HEK293T (cell line): Measurements from ENCODE around the gene NFASC.

Experiments
- CTCF ChIA-PET: fragments of 350-600 bp; formaldehyde crosslinking; extraction: SDS; loops from one replicate; lab custom pipeline; 2021; ENCODE audit warnings: antibody characterized with exemption, inconsistent platforms; lab: Yijun Ruan, JAX
- POLR2A ChIA-PET: fragments of 350-600 bp; formaldehyde crosslinking; extraction: SDS; loops from one replicate; lab custom pipeline; 2020; ENCODE audit warnings: antibody characterized with exemption, inconsistent platforms; lab: Yijun Ruan, JAX
- DNase-seq: peaks from one replicate; pipeline ENCODE4 v3.0.0; 2012; ENCODE audit warnings: mixed read lengths; ENCODE audit errors: extremely low spot score
- ARNT ChIP-seq: fragments of 450-650 bp; IDR thresholded peaks from 2 replicates; pipeline ENCODE4 v1.6.1; 2017; ENCODE audit warnings: mild to moderate bottlenecking
- BHLHE40 ChIP-seq: fragments of 450-650 bp; IDR thresholded peaks from 2 replicates; pipeline ENCODE4 v1.6.1; 2016; ENCODE audit warnings: mild to moderate bottlenecking, moderate library complexity, borderline replicate concordance
- CTBP1 ChIP-seq: fragments of 450-650 bp; IDR thresholded peaks from 2 replicates; pipeline ENCODE4 v1.6.1; 2016; ENCODE audit warnings: borderline replicate concordance
- ELF4 ChIP-seq: fragments of 450-650 bp; IDR thresholded peaks from 2 replicates; pipeline ENCODE4 v1.6.1; 2017; ENCODE audit warnings: antibody characterized with exemption
- FOXA1 ChIP-seq: fragments of 450-650 bp; IDR thresholded peaks from 2 replicates; pipeline ENCODE4 v1.6.1; 2016; ENCODE audit warnings: mild to moderate bottlenecking
- FOXK2 ChIP-seq: fragments of 450-650 bp; IDR thresholded peaks from 2 replicates; pipeline ENCODE4 v1.6.1; 2016; ENCODE audit warnings: mild to moderate bottlenecking
- FOXM1 ChIP-seq: fragments of 450-650 bp; IDR thresholded peaks from 2 replicates; pipeline ENCODE4 v1.6.1; 2017; ENCODE audit warnings: mild to moderate bottlenecking, borderline replicate concordance
- HDGF ChIP-seq: fragments of 450-650 bp; IDR thresholded peaks from 2 replicates; pipeline ENCODE4 v1.6.1; 2017; ENCODE audit warnings: antibody characterized with exemption, borderline replicate concordance
- L3MBTL2 ChIP-seq: fragments of 450-650 bp; conservative IDR thresholded peaks from 2 replicates; pipeline ENCODE4 v1.6.1; 2016; ENCODE audit warnings: mild to moderate bottlenecking
- LEF1 ChIP-seq: fragments of 450-650 bp; IDR thresholded peaks from 2 replicates; pipeline ENCODE4 v1.6.1; 2017; ENCODE audit warnings: mild to moderate bottlenecking, borderline replicate concordance
- NFRKB ChIP-seq: fragments of 450-650 bp; IDR thresholded peaks from 2 replicates; pipeline ENCODE4 v1.6.1; 2016; ENCODE audit warnings: mild to moderate bottlenecking, moderate library complexity
- SP1 ChIP-seq: fragments of 450-650 bp; IDR thresholded peaks from 2 replicates; pipeline ENCODE4 v1.6.1; 2017
- SUZ12 ChIP-seq: fragments of 450-650 bp; IDR thresholded peaks from 2 replicates; pipeline ENCODE4 v1.6.1; 2016; ENCODE audit warnings: mild to moderate bottlenecking
- TARDBP ChIP-seq: fragments of 450-650 bp; IDR thresholded peaks from 2 replicates; pipeline ENCODE4 v1.6.1; 2016
- ZNF384 ChIP-seq: fragments of 450-650 bp; IDR thresholded peaks from 2 replicates; pipeline ENCODE4 v1.6.1; 2016
- TF ChIP-seq, protein P1 (sequence below): fragments of 450-650 bp; IDR thresholded peaks from 2 replicates; pipeline ENCODE4 v1.6.1; 2016

The NFASC gene

DNA sequence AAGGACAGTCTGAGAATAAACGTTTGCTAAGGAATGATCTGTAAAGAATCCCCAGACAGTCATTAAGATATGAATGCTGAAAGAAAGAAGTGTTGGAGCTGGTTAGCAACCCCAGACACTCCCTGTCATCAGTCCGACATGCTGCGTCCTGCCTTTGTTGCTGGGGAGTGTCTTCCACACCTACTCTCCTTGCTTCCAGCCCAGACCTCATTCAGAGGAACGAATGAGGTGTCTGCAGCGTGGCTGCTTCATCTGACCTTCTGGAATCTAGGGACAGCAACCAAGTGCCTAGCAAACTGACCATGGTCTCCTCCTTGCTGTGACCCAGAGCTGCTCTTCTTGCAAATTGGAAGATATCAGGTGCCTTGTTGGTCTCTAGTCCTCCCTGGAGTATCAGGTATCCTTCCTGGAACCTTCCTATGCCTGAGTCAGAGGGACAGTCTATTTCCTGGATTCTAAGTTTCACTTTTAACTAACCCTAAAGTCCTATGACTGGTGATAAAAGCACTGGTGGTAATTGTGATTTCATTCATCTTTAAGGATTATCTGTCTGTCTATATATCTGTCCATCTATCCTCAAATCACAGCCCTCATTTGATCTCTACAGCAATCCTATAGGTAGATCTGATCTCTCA, 45.3 kb downstream of the NFASC start:
- ChIA-PET POLR2A (no interaction called here), CTCF (no interaction called here)
- TF ChIP-seq LEF1 = no peak
- TF ChIP-seq ELF4 = no peak
- TF ChIP-seq L3MBTL2 = no peak
- no peak for TF ChIP-seq HDGF
- no peak for TF ChIP-seq NFRKB
- TF ChIP-seq CTBP1 = no peak
- no peak for DNase-seq

DNA sequence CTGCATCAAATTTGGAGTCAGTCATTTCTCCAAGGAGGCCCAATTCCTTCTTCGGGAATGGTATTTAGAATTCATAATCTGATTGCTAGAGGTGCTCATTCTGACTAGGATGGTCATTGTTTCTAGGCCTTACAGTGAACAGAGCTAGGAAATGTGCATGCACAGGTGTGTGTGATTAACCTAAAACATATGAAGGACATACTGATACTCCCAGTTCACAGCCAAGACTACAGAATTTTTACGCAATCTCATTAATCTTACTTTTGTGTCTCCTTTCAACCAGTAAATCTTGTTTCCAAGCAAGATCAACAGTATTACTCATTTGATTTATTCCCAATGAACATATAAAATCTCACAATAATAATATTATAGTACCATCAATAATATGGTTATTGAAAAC, 47.1 kb downstream of the NFASC start:
- CTCF ChIA-PET = interaction anchor here (0.9 kb wide), 1 partner anchor 124 kb away, joined by 8 read pairs; no protein-coding TSS in a partner anchor
- POLR2A ChIA-PET = no interaction called here
- DNase-seq = no peak
- TF ChIP-seq LEF1 = no peak
- no peak for TF ChIP-seq ZNF384
- no peak for TF ChIP-seq HDGF
- TF ChIP-seq NFRKB = no peak
- no peak for TF ChIP-seq ELF4
- TF ChIP-seq FOXM1 = no peak
- TF ChIP-seq FOXK2 = no peak
- no peak for TF ChIP-seq SUZ12
- TF ChIP-seq, protein P1, sequence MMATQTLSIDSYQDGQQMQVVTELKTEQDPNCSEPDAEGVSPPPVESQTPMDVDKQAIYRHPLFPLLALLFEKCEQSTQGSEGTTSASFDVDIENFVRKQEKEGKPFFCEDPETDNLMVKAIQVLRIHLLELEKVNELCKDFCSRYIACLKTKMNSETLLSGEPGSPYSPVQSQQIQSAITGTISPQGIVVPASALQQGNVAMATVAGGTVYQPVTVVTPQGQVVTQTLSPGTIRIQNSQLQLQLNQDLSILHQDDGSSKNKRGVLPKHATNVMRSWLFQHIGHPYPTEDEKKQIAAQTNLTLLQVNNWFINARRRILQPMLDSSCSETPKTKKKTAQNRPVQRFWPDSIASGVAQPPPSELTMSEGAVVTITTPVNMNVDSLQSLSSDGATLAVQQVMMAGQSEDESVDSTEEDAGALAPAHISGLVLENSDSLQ = no peak
- no peak for TF ChIP-seq CTBP1
- TF ChIP-seq FOXA1 = no peak

DNA sequence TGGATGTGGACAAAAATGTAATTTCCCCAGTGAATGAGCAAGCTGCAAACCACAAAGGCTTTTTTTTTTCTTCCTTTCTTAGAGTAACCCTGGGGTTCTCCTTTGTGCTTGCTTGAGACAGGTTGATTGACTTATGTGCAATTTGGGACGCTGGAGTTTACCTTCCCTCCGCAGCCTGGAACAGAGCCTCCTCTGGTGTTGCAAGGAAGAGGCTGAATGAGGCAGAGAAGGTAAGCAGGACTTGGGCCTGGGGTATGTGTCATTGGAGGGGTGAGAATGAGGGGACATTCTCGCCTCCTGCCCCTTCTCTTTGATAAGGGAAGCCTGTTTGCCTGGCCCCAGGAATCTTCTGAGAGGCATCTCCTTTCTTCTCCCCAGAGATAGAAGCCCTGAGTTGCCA, 49.8 kb downstream of the NFASC start:
- POLR2A ChIA-PET = no interaction called here
- no peak for DNase-seq
- CTCF ChIA-PET = no interaction called here
- TF ChIP-seq TARDBP = no peak
- TF ChIP-seq FOXK2 = no peak
- no peak for TF ChIP-seq FOXA1
- TF ChIP-seq CTBP1 = no peak
- TF ChIP-seq ELF4 = no peak
- no peak for TF ChIP-seq SUZ12
- TF ChIP-seq FOXM1 = no peak
- no peak for TF ChIP-seq ZNF384
- no peak for TF ChIP-seq BHLHE40
- no peak for TF ChIP-seq L3MBTL2
- TF ChIP-seq HDGF = no peak
- TF ChIP-seq SP1 = no peak
- TF ChIP-seq, protein P1 = no peak
- TF ChIP-seq NFRKB = no peak
- TF ChIP-seq LEF1 = no peak
- TF ChIP-seq ARNT = no peak

DNA sequence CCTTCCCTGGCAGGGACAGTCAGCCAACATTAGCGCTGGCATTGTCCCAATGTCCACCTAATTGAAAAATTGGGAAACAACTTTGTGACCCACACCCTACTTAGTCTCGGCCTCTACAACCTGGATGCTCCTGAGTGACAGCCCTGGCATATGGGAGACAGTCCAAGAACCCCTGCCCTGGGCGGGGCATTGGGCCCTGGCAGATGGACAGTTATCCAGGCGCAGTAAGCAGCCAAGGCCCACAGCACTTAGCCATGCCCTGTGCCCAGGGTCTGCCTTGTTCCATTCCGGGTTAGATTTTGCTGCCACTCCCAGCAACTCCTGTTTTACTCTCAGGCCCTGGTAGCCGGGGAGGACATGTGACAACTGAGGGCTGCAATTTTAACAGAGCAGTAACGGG, 50.3 kb downstream of the NFASC start:
- CTCF ChIA-PET = no interaction called here
- POLR2A ChIA-PET = no interaction called here
- DNase-seq = no peak
- TF ChIP-seq ELF4 = no peak

DNA sequence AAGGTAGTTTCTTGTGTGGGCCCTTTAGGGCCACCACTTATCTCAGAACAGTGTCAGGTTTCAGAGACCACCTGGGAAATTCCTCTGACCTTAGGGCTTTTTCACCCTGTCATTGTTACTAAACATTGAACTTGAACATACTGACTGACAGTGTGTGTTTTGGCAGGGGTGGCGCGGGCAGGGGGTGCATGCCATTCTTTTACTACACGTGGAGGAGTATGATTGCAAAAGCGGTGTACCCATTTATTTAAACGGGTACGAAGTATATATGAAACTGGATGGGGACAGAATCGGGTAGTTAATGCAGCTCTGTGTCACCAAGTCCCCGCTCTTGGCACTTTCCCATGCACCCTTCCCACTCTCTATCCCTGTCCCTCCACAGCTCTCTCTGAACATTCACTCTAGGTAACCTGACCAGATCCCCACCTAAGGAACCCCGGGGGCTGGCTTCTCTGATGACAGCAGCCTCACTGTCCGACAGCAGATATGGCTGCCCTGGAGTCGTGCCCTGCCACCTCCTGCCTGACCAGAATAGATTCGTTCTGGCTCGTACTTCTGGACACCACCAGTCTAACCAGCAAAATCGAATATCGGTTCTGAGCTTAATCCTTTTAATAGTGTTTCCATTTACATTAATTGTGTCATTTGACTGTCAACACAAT, 51.3 kb downstream of the NFASC start:
- DNase-seq = no peak
- CTCF ChIA-PET = no interaction called here
- no peak for TF ChIP-seq ARNT
- TF ChIP-seq ZNF384 = no peak
- TF ChIP-seq ELF4 = no peak
- no peak for TF ChIP-seq SUZ12
- TF ChIP-seq TARDBP = no peak
- TF ChIP-seq, protein P1 = no peak
- no peak for TF ChIP-seq BHLHE40
- TF ChIP-seq CTBP1 = no peak
- TF ChIP-seq HDGF = no peak
- TF ChIP-seq L3MBTL2 = no peak
- TF ChIP-seq FOXK2 = no peak
- TF ChIP-seq FOXM1 = no peak
- no peak for TF ChIP-seq LEF1
- no peak for TF ChIP-seq SP1
- no peak for TF ChIP-seq FOXA1
- no peak for TF ChIP-seq NFRKB
- POLR2A ChIA-PET = no interaction called here

DNA sequence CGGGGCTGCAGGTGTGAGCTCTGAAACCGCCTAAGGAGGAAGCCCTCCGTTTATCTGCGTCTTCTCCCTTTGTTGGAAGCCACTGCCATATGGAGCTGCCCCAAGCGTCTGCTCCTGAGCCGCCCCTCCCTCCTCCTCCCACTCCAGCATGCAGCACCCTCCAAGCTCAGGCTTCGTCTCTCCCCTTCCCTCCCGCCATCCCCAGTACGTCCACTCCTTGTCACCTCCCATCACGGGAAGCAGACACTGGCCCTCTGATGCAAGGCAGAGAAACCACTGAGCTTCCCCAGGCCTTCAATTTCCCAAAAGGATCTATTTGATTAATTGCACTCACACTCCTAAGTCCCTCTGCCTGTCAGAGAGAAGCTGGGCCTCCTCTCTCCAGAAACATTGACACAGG, 52.5 kb downstream of the NFASC start:
- CTCF ChIA-PET = no interaction called here
- POLR2A ChIA-PET = no interaction called here
- no peak for DNase-seq
- TF ChIP-seq, protein P1 = no peak
- TF ChIP-seq L3MBTL2 = no peak
- no peak for TF ChIP-seq HDGF
- no peak for TF ChIP-seq FOXA1
- TF ChIP-seq FOXK2 = no peak
- no peak for TF ChIP-seq SP1
- TF ChIP-seq BHLHE40 = no peak
- TF ChIP-seq SUZ12 = no peak
- no peak for TF ChIP-seq ELF4
- no peak for TF ChIP-seq FOXM1
- no peak for TF ChIP-seq ZNF384
- no peak for TF ChIP-seq LEF1
- TF ChIP-seq NFRKB = no peak
- TF ChIP-seq ARNT = no peak
- TF ChIP-seq TARDBP = no peak
